Stimulated activated CD8-positive, alpha-beta memory T cell treated with anti-CD3 and anti-CD28 coated beads, Interleukin-15, amount 100 ng/mL, for 4 hours (primary cell): ENCODE data around the gene TLK1.

Source experiments
- DNase-seq, 2 donors: peaks; one replicate each; pipeline ENCODE4 v3.0.0-alpha.2; 2020; ENCODE audit warnings: low read depth in 2 of 2

TLK1 gene

GRCh38 chr2:170966648-170967396 is 193.9 kb downstream of the TLK1 start:
- no peak for DNase-seq

- DNase-seq, result no peak
Observed at GRCh38 chr2:170965446-170966225, 195.1 kb downstream of the TLK1 start.

GRCh38 chr2:170963386-170963785 is 197.3 kb downstream of the TLK1 start:
- DNase-seq, result no peak

- no peak for DNase-seq
Observed at GRCh38 chr2:170953941-170954340, 206.8 kb downstream of the TLK1 start.

GRCh38 chr2:170950221-170950761 is 210.4 kb downstream of the TLK1 start:
- DNase-seq, result no peak

- DNase-seq, result no peak
Observed at GRCh38 chr2:170949415-170949814, 211.3 kb downstream of the TLK1 start.

- no peak for DNase-seq
Observed at GRCh38 chr2:170944545-170944944, 216.1 kb downstream of the TLK1 start.

- no peak for DNase-seq
Observed at GRCh38 chr2:170943596-170943995, 217.1 kb downstream of the TLK1 start.

GRCh38 chr2:170943041-170943440 is 217.7 kb downstream of the TLK1 start:
- DNase-seq, result no peak

GRCh38 chr2:170942615-170943014 is 218.1 kb downstream of the TLK1 start:
- no peak for DNase-seq
